Left lung (tissue), 10 donors: ENCODE data around the gene ZNF598. TPM values are rescaled to one million over a fixed set of nuclear protein-coding genes. Genes with fewer than 3 reads are reported as not detected.

ENCODE experiments used
- ATAC-seq: fragments of 200-7000 bp; cut with Tn5 transposase; one replicate; pipeline ENCODE4 v1.9.1; 2020; ENCODE audit warnings: moderate library complexity
- DNase-seq, 4 donors: peaks; one replicate each; pipeline ENCODE4 v3.0.0-alpha.2; 2013 to 2020
- H3K27ac ChIP-seq, 2 donors: fragments of 200-600 bp; sonication (generic) in 1 of 2; one replicate each; pipeline versions ENCODE4 v1.5.0 to v1.8.0; 2020 to 2021
- H3K27me3 ChIP-seq, 2 donors: fragments of 200-600 bp; sonication (generic) in 1 of 2; one replicate each; pipeline versions ENCODE4 v1.5.0 to v1.8.0; 2020 to 2021
- H3K36me3 ChIP-seq, 2 donors: fragments of 200-600 bp; sonication (generic) in 1 of 2; one replicate each; pipeline versions ENCODE4 v1.5.0 to v1.8.0; 2020 to 2021
- H3K4me1 ChIP-seq, 2 donors: fragments of 200-600 bp; one replicate each; pipeline ENCODE4 v1.8.0; 2021
- H3K4me3 ChIP-seq, 2 donors: fragments of 200-600 bp; sonication (generic) in 1 of 2; one replicate each; pipeline versions ENCODE4 v1.5.0 to v1.8.0; 2020 to 2021; ENCODE audit warnings: mild to moderate bottlenecking in 1 of 2
- H3K9me3 ChIP-seq, 2 donors: fragments of 200-600 bp; sonication (generic) in 1 of 2; one replicate each; pipeline versions ENCODE4 v1.5.0 to v1.8.0; 2020 to 2021
- intact Hi-C, 2 donors: fragments of 100-400 bp; cut with DNase I; formaldehyde crosslinking; loops; one replicate each; pipeline versions ENCODE4 v1.11.2 to v1.14.2; 2022
- polyA plus RNA-seq, 6 donors: library from polyadenylated mRNA; unstranded; fragments of 120-200 nt; gene quantifications; one replicate each; pipeline ENCODE4 v1.2.1, GENCODE V29; 2013; ENCODE audit not compliant: insufficient read length in 6 of 6
- total RNA-seq, 2 donors: library from RNA; stranded (reverse); fragmentation: NEBNext Ultra II Directional; extraction: Animal tissue kit (Norgen Biotek cat#: 25700); gene quantifications; one replicate each; pipeline ENCODE4 v1.2.1, GENCODE V29; 2021
- TF ChIP-seq, protein P1 (sequence below), 2 donors: fragments of 200-600 bp; sonication (generic) in 1 of 2; IDR thresholded peaks; one replicate each; pipeline versions ENCODE4 v1.5.0 to v1.8.0; 2021; ENCODE audit warnings: antibody characterized with exemption in 2 of 2
- donor health status: DM: no; HTN: yes; CAD: no.
- donor health status: DM: no; HTN: no; CAD: no.

ZNF598 gene
- total and polyA plus RNA-seq, 8 donors = 15.2 to 45.9 (median 23.1) TPM

DNA sequence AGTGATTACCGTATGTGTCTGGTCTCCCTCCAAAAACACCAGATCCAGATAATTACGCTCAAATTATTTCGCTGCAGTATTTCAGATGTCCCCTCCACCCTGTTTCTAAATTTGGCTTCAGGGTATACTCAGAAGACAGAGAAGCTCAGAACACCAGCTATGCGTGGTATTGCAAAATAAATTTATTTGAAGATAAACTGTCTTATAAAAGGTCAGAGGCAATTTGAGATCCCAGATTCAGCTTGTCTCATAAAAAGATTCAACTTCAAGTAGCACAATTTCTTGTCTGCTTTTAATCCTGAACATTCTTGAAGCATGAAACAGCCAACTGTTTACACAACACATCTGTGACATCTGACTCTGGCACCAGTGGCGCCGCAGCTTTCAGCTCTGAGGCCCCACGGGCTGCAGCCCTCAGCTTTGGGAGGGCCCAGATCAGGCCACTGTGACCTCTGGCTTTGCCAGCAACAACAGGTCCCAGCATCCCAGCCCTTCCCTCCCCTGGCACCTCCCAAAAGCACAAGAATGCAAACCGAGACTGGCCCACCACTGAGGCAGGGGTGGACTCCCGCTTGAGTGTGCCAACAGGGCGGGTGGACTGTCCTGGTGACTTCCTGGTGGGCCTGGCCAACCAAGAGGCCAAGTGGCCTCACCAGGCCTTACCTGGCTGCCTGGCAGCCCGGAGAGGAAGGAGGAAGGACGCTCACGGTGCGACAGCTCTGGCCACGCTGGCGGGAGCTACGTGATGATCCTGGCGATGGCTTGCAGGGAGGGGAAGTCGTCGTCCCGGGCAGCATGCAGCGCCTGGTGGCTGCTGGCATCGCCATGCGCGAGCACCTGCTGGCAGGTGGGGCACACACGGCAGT, 11.9 kb downstream of the ZNF598 start:
- H3K36me3 ChIP-seq = peaks cover 0 to 59% of the 10 kb centered on the region in 2 donors
- ATAC-seq = no peak
- H3K4me1 ChIP-seq = peaks cover 0 to 5% of the 10 kb centered on the region in 2 donors
- H3K27ac ChIP-seq = no peak overlapping the region
- H3K4me3 ChIP-seq = no peak overlapping the region
- TF ChIP-seq, protein P1, sequence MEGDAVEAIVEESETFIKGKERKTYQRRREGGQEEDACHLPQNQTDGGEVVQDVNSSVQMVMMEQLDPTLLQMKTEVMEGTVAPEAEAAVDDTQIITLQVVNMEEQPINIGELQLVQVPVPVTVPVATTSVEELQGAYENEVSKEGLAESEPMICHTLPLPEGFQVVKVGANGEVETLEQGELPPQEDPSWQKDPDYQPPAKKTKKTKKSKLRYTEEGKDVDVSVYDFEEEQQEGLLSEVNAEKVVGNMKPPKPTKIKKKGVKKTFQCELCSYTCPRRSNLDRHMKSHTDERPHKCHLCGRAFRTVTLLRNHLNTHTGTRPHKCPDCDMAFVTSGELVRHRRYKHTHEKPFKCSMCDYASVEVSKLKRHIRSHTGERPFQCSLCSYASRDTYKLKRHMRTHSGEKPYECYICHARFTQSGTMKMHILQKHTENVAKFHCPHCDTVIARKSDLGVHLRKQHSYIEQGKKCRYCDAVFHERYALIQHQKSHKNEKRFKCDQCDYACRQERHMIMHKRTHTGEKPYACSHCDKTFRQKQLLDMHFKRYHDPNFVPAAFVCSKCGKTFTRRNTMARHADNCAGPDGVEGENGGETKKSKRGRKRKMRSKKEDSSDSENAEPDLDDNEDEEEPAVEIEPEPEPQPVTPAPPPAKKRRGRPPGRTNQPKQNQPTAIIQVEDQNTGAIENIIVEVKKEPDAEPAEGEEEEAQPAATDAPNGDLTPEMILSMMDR (IDR thresholded peaks at IDR 0.05) = no peak
- no peak for DNase-seq
- no peaks in the 10 kb centered on the region for H3K9me3 ChIP-seq
- intact Hi-C loops = no loop called here
- no peaks in the 10 kb centered on the region for H3K27me3 ChIP-seq

GRCh38 chr16:1993731-1994131, 15.9 kb downstream of the ZNF598 start:
- H3K9me3 ChIP-seq = peaks cover 0 to 5% of the 10 kb centered on the region in 2 donors
- TF ChIP-seq, protein P1 (IDR thresholded peaks at IDR 0.05) = no peak
- intact Hi-C loops = no loop called here
- peaks cover 24 to 32% of the 10 kb centered on the region in 2 donors for H3K27me3 ChIP-seq
- H3K36me3 ChIP-seq = peaks cover 0 to 19% of the 10 kb centered on the region in 2 donors
- ATAC-seq (no peak), DNase-seq (no peak)
- peaks cover 17 to 37% of the 10 kb centered on the region in 2 donors for H3K4me1 ChIP-seq
- H3K27ac ChIP-seq = no peak overlapping the region
- H3K4me3 ChIP-seq = no peak overlapping the region

DNA sequence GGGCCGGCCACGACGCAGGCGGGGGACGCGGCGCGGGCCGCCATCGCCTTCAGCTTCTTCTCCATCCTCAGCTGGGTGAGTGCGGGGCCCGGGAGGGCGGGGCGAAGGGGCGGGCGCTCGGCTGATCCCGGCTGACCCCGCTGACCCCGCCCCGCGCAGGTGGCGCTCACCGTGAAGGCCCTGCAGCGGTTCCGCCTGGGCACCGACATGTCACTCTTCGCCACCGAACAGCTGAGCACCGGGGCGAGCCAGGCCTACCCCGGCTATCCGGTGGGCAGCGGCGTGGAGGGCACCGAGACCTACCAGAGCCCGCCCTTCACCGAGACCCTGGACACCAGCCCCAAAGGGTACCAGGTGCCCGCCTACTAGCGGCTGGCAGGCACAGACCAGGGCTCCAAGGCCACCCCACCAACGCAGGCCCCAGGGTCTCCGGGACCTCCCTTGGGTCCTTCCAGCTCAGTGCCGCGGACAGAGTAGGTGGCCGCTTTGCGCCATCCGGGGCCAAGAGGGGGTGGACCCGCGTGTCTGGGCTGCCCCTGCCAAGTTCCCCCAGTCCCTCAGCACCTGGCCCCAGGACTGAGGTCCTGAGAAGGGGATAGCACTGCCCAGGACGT, 16.8 kb downstream of the ZNF598 start:
- TF ChIP-seq, protein P1 (IDR thresholded peaks at IDR 0.05) = no peak
- H3K4me3 ChIP-seq = peak overlapping the region in 1 of 2 donors; percentile 46
- peaks cover 17 to 37% of the 10 kb centered on the region in 2 donors for H3K4me1 ChIP-seq
- DNase-seq (no peak), ATAC-seq (no peak)
- H3K27me3 ChIP-seq = peaks cover 29 to 41% of the 10 kb centered on the region in 2 donors
- intact Hi-C loops = no loop called here
- H3K36me3 ChIP-seq = peaks cover 0 to 10% of the 10 kb centered on the region in 2 donors
- no peak overlapping the region for H3K27ac ChIP-seq
- H3K9me3 ChIP-seq = peaks cover 0 to 5% of the 10 kb centered on the region in 2 donors

- peak; percentile 89 for ATAC-seq
- Histone ChIP-seq H3K4me3 (peak overlapping the region; percentile 38 to 46), H3K27me3 (peaks cover 29 to 41% of the 10 kb centered on the region in 2 donors), H3K27ac (peak overlapping the region in 1 of 2 donors; percentile 66), H3K9me3 (peaks cover 0 to 5% of the 10 kb centered on the region in 2 donors), H3K36me3 (peaks cover 0 to 5% of the 10 kb centered on the region in 2 donors), H3K4me1 (peaks cover 17 to 37% of the 10 kb centered on the region in 2 donors)
- TF ChIP-seq, protein P1 (IDR thresholded peaks at IDR 0.05) = no peak
- DNase-seq = peak in 3 of 4 donors; percentile 87 to 99 (median 97)
- intact Hi-C loops = no loop called here
Measured at GRCh38 chr16:1991948-1992703, 17.5 kb downstream of the ZNF598 start.
